ENCODE results near the gene DYRK1A. TPM values are rescaled to one million over a fixed set of nuclear protein-coding genes. Genes with fewer than 3 reads are reported as not detected.
A peak's percentile ranks its signal among the peaks of the same experiment; 100 is the strongest.

DYRK1A gene
- total RNA-seq, 1 donor from 2014 or later: 60.9 TPM

DNA sequence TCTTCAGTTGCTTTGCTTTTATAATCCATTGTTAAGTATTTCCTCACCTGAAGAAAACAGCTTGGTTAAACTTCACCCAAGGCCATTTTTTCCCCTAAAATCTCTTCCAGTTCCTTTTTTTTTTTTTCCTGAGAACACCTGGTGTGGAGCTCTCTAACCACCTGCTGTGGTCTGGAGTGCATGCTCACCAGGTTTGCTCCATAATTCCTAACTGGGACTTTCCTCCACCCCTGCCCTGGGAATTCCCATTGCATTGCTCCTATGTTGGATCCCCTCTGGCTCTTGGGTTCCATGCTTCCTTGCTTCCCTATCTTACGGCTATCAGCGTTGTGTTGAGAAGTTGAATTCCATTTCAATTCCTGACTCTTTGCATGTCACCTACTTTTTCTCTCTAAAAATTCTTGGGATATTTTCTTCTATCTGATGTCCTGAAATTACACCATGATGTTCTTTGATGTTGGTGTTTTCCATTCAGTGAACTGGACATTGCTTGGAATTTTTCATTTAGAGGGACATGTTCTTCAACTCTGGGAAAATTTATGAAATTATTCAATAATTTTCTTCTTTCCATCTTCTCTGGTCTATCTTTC is 19.6 kb upstream of the DYRK1A start:
- H3K36me3 Mint-ChIP-seq (ENCODE audit: low read depth): no peaks in the 10 kb centered on the region
- no peak overlapping the region for H3K4me3 Mint-ChIP-seq
- no peak overlapping the region for H3K27ac Mint-ChIP-seq
- H3K9me3 Mint-ChIP-seq: peaks cover 37% of the 10 kb centered on the region
- H3K4me1 Mint-ChIP-seq: no peaks in the 10 kb centered on the region
- H3K27me3 Mint-ChIP-seq: no peaks in the 10 kb centered on the region
- intact Hi-C loops (cut with micrococcal nuclease): no loop called here
- no peak for DNase-seq

DNA sequence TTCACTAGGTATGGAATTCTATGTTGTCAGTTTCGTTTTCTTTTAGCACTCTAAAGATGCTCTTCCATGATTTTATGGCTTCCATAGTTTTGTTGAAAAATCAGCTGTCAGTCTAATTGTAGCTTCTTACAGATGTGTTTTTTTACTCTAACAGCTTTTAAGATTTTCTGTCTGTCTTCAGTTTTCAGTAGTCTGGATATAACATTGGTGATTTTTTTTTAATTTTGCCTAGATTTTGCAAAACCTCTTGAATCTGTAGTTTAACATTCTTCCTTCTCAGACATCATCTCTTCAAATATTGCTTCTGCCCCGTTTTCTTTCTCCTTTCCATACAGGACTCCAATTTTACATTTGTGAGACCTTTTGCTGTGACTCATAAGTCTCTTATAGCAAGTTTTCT is 17.9 kb upstream of the DYRK1A start:
- no peak for DNase-seq
- no peak overlapping the region for H3K4me3 Mint-ChIP-seq
- intact Hi-C loops (cut with micrococcal nuclease): no loop called here
- H3K36me3 Mint-ChIP-seq (ENCODE audit: low read depth): no peaks in the 10 kb centered on the region
- H3K9me3 Mint-ChIP-seq: peaks cover 30% of the 10 kb centered on the region
- H3K27ac Mint-ChIP-seq: no peak overlapping the region
- H3K27me3 Mint-ChIP-seq: no peaks in the 10 kb centered on the region
- H3K4me1 Mint-ChIP-seq: no peaks in the 10 kb centered on the region

DNA sequence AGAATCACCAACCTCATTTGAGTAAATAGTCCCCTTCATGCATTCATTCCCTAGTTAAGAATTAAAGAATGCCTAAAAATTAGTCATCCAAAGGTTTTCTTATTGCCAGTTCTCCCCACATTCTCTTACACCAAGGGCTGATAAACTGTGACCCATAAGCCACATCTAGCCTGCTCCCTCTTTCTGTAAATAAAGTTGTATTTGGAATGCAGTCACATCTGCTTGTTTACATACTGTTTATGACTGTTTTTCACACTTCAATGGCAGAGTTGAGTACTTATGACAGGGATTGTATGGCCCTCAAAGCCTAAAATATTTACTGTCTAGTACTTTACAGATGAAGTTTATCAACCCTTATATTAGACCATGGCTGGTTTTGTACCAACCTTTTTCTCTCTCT is 16.1 kb upstream of the DYRK1A start:
- no peak overlapping the region for H3K4me3 Mint-ChIP-seq

DNA sequence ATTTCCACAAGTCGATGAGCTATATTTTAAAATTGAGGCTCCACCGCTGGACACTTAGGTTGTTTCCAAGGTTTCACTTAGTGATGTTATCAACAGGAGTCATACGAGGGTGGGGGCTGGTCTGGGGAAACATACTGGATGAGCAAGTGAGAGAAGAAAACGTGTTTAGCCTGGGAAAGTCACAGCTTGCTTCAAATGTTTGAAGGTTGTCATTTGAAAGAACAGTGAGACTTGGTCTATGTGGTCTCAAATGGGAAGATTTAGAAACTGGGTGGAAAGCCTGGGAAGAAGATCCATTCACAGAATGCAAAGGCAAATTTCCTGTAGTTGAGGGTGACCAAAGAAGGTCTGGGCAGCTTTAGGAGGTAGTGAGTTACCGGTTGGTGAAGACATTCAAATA is 9.9 kb upstream of the DYRK1A start:
- Mint-ChIP-seq H3K9me3 (peaks cover 1% of the 10 kb centered on the region), H3K27ac (no peak overlapping the region), H3K4me3 (no peak overlapping the region), H3K27me3 (peaks cover 2% of the 10 kb centered on the region), H3K4me1 (peaks cover 8% of the 10 kb centered on the region), H3K36me3 (ENCODE audit: low read depth) (no peaks in the 10 kb centered on the region)
- intact Hi-C loops (cut with micrococcal nuclease): no loop called here
- DNase-seq: no peak

More for the DNA sequence above, 16.1 kb upstream of the DYRK1A start:
- intact Hi-C loops (cut with micrococcal nuclease): no loop called here
- Mint-ChIP-seq H3K9me3 (peaks cover 25% of the 10 kb centered on the region), H3K27ac (no peak overlapping the region), H3K4me1 (no peaks in the 10 kb centered on the region), H3K27me3 (peaks cover 2% of the 10 kb centered on the region), H3K36me3 (ENCODE audit: low read depth) (no peaks in the 10 kb centered on the region)
- no peak for DNase-seq

DNA sequence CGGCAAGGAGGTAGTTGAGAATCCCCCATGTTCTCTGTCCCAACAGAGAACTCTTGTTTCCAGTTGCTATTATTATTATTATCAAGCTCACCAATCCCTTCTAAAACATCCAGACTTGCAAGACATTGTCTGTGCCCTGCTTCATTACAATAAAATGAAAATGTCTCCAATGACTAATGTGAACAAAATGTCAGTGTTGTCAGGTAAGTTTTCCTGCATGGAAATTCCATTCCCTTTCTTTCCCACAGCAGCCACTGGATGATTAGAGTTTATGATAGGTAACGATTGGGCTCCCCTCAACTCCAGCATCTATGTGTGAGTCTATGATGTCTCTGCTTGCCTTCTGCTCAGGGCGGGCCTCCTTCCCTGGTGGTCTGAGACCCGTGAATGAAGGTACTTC is 8.9 kb upstream of the DYRK1A start:
- H3K4me1 Mint-ChIP-seq: peaks cover 8% of the 10 kb centered on the region
- H3K27ac Mint-ChIP-seq: no peak overlapping the region
- no peak for DNase-seq
- intact Hi-C loops (cut with micrococcal nuclease): no loop called here
- no peaks in the 10 kb centered on the region for H3K9me3 Mint-ChIP-seq
- peaks cover 2% of the 10 kb centered on the region for H3K27me3 Mint-ChIP-seq
- no peaks in the 10 kb centered on the region for H3K36me3 Mint-ChIP-seq (ENCODE audit: low read depth)
- no peak overlapping the region for H3K4me3 Mint-ChIP-seq

DNA sequence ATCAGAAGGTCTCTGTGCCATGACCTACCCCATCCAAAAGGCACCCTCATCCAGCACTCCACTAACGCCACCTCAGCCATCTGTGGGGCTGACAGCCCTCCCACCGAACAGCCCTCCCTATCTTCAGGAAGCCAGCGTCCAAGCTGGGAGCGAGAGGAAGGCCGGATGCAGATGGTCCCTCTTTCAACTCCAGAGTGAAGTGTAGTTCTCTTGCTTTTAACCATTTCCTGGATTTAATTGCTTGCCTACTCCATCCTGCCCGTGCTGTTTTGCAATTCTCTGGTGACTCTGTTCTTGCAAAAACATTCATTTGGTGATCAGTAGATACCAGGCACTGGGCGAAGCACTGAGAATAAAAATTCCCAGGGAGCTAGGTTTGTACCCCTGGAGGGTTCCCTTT is 8.2 kb upstream of the DYRK1A start:
- Mint-ChIP-seq H3K4me1 (peaks cover 8% of the 10 kb centered on the region), H3K4me3 (no peak overlapping the region), H3K9me3 (no peaks in the 10 kb centered on the region), H3K27ac (no peak overlapping the region), H3K36me3 (ENCODE audit: low read depth) (no peaks in the 10 kb centered on the region), H3K27me3 (peaks cover 2% of the 10 kb centered on the region)
- no peak for DNase-seq
- intact Hi-C loops (cut with micrococcal nuclease): no loop called here

DNA sequence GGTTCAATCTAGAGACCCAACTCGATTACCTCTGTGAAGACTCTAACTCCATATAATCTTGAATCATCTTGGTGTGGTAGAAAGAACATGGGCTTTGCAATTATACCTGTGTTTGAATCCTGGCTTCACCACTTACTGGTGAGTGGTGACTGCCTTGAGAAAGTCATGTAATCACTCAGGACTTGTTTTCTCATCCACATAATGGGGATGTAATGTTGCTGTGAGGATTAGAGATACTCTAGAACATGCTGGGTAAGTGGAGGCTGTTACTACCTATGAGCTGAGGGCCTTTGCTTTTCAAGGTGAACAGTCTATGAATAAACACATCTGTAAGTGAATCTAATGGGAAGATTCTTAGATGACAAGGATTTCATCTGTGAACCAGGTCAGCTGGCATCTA is 2.6 kb upstream of the DYRK1A start:
- Mint-ChIP-seq H3K4me1 (peaks cover 19% of the 10 kb centered on the region), H3K27me3 (peaks cover 3% of the 10 kb centered on the region), H3K27ac (no peak overlapping the region), H3K4me3 (peak overlapping the region; percentile 26), H3K9me3 (peaks cover 4% of the 10 kb centered on the region), H3K36me3 (ENCODE audit: low read depth) (peaks cover 9% of the 10 kb centered on the region)
- intact Hi-C loops (cut with micrococcal nuclease): no loop called here
- DNase-seq: no peak

DNA sequence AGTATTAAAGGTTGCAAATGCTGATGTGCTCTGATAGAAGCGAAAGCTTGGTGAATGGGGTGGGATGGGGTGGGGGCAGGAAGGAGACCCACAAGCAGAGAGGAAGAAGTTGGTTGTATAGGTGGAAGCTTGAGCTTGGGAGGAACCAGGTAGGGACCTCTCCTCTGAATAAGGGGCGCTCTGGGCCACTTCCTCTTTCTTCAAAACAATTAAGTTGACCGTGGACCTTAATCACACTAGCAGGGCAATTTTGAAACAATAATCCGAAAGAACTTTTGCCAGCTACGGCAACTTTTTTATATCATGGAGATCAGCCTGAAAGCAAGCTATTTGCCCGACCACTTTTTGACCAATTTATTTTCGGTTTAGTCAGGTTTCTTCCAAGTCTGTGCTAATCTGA is 1.9 kb upstream of the DYRK1A start:
- Mint-ChIP-seq H3K27ac (peak overlapping the region; percentile 37), H3K27me3 (peaks cover 3% of the 10 kb centered on the region), H3K4me3 (peak overlapping the region; percentile 91), H3K9me3 (peaks cover 4% of the 10 kb centered on the region), H3K4me1 (peaks cover 25% of the 10 kb centered on the region), H3K36me3 (ENCODE audit: low read depth) (peaks cover 9% of the 10 kb centered on the region)
- DNase-seq: no peak
- intact Hi-C loops (cut with micrococcal nuclease): loop anchor here (5.0 kb wide), 1 partner anchor 377 kb away; no protein-coding TSS in a partner anchor

DNA sequence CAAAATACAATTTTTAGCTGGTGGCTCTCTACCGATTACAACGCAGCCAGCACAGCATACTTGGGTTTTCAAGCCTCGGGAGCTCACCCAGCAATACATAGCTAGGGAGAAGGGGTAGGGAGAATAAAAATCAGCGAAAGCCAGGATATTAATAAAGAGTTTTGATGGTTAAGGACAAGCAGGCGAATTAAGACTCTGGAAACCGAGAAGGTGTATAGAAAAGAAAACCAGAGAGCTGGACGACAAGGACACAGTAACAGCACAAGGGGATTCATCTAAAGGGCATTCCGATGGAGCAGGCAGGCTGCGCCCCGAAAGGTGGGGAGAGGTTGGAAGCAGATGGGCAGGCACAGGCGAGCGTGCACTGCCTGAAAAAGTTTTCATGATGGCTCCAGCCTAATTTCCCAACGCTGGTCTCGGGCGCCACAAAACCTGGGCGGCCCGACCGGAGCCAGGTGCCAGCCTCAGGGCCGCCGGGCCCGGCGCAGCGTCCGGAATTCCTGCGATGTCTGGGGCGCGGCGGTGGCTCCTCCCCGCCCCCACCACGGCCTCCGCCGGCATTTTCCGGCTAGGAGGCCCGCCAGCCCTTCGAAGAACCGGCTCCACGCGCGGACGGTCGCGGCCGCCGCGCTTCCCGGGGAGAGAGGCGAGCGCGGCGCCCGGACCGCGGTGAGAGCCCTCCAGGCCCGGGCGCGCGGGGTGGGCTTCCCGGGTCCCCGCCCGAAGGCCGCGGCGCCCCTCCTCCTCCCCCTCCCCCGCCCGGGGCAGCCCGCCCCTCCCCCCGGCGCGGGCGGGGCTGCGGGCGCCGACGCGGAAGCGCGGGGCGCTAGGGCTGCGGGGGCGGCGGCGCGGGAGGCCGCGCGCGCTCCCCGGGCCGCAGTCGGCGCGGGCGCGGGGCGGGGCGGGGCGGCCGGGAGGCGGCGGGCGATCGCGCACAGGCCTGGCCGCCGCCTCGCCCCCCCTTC is 774 bp upstream of the DYRK1A start:
- DNase-seq: peak; percentile 90
- intact Hi-C loops (cut with micrococcal nuclease): loop anchor here (1.0 to 5.0 kb wide), 5 partner anchors 98 to 378 kb away; partner anchors contain the start of genes PIGP, TTC3 and VPS26C
- H3K36me3 Mint-ChIP-seq (ENCODE audit: low read depth): peaks cover 9% of the 10 kb centered on the region
- H3K4me3 Mint-ChIP-seq: peak overlapping the region; percentile 99
- peaks cover 3% of the 10 kb centered on the region for H3K27me3 Mint-ChIP-seq
- H3K9me3 Mint-ChIP-seq: peaks cover 4% of the 10 kb centered on the region
- peaks cover 33% of the 10 kb centered on the region for H3K4me1 Mint-ChIP-seq
- H3K27ac Mint-ChIP-seq: peak overlapping the region; percentile 95

DNA sequence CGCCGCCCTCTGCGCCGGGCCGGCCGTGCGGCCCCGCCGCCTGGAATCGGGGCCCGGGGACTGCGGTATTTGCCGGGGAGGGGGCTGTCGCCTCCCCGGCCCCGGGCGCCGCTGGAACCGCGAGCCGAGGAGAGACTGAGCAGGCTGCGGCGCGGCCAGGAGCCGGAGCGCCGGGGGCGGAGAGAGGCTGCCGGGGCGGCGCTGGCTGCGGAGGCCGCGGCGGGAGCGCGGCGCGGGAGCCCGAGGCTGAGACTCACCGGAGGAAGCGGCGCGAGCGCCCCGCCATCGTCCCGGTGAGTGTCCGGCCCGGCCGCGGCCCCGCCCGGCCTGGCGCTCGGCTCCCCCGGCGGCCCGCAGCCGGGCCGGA is 746 bp downstream of the DYRK1A start:
- Mint-ChIP-seq H3K36me3 (ENCODE audit: low read depth) (peaks cover 9% of the 10 kb centered on the region), H3K27ac (no peak overlapping the region), H3K27me3 (peaks cover 3% of the 10 kb centered on the region), H3K9me3 (peaks cover 4% of the 10 kb centered on the region), H3K4me3 (no peak overlapping the region), H3K4me1 (peaks cover 43% of the 10 kb centered on the region)
- peak; percentile 79 for DNase-seq
- intact Hi-C loops (cut with micrococcal nuclease): loop anchor here (2.0 to 5.0 kb wide), 2 partner anchors 295 to 380 kb away; partner anchors contain the start of genes PIGP and TTC3

DNA sequence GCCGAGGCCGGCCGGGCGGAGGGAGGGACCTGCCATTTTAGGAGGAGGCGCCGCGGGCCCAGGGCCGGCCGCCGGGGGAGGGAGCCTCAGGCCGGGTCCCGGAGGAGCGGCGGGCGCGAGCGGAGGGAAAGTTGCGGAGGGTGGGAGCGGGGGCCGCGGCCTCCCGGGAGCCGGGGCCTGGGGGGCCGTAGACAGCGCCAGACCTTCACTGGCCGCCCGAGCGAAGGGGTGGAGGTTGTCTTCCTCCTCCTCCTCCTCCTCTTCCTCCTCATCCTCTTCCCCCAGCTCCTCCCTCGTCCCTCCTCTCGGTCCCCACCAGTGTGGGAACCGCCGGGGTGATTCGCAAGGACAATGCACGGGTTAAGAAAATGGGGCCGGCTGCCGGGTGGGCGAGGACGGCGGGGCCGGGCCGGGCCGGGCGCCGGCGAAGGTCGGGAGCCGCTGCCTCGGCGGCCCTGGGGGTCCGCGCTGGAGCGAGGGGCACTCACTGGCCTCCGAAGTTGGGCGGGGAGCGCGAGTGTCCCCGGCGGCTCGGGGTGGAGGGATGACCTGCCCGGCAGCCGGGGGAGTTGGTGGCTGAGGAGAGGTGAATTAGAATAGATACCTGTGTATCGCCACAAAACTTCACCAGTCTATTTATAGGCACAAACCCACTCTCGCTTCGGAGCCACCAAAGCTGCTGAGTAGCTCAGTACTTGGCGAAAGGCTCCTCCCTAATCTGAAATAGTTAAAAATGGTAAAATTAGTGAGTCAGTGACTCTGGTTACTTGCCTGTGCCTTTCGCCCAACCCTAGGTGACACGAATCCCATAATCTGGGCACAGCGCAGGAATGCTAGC is 1.3 kb downstream of the DYRK1A start:
- H3K36me3 Mint-ChIP-seq (ENCODE audit: low read depth): peaks cover 9% of the 10 kb centered on the region
- H3K4me1 Mint-ChIP-seq: peaks cover 47% of the 10 kb centered on the region
- peaks cover 4% of the 10 kb centered on the region for H3K9me3 Mint-ChIP-seq
- intact Hi-C loops (cut with micrococcal nuclease): loop anchor here (2.0 to 5.0 kb wide), 3 partner anchors 109 to 381 kb away; partner anchors contain the start of genes PIGP and TTC3
- H3K27me3 Mint-ChIP-seq: peaks cover 3% of the 10 kb centered on the region
- peak; percentile 83 for DNase-seq
- peak overlapping the region; percentile 93 for H3K4me3 Mint-ChIP-seq
- H3K27ac Mint-ChIP-seq: peak overlapping the region; percentile 90

DNA sequence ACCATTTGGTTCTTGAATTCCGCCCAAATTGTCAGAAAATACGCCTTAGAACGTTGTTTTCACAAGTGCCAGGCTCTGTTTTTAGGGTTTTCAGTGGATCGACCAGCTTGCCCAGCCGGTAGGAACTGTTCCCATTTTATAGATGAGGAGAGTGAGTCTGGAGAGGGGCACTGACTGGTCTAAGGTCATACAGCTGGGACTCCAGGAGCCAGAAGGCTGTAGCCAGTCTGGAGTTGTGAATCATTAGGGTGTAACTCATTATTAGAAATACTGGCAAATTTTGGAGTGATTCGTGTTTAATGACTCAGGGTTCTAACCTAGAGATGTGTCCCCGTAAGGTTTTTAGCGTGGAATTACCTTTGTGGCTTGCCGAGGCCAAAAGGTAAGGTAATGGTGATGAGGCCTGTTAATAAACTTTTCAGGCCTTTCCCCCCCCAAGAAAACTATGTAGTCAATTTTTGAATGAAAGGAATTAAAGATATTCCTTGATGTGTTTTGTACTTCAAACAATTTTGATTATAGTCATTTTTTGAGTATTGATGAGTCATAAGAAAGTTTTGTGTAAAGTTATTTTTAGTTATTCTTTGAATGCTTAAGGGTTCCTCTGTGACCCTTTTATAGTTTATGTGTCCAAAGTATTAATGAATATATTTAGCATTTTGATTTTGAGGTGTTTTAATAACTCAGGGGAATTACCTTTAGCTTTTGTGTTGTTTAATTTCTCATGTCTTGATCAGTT is 2.1 kb downstream of the DYRK1A start:
- Mint-ChIP-seq H3K36me3 (ENCODE audit: low read depth) (peaks cover 9% of the 10 kb centered on the region), H3K9me3 (peaks cover 3% of the 10 kb centered on the region), H3K27ac (peak overlapping the region; percentile 90), H3K4me3 (peak overlapping the region; percentile 93), H3K4me1 (peaks cover 55% of the 10 kb centered on the region), H3K27me3 (peaks cover 3% of the 10 kb centered on the region)
- intact Hi-C loops (cut with micrococcal nuclease): loop anchor here (2.0 to 5.0 kb wide), 2 partner anchors 110 to 381 kb away; no protein-coding TSS in a partner anchor
- no peak for DNase-seq

Measured in activated CD4-positive, alpha-beta T cell treated with anti-CD3 and anti-CD28 coated beads, Interleukin-2, amount 10 ng/mL, durations not matched to agents 24 days and 14 days (primary cell).